Mesendoderm (in vitro differentiated cells): ENCODE measurements around the gene SP7.
"Not testable (repeated sequence)": the region's sequence is repeated elsewhere in the genome, so short reads cannot be mapped to it uniquely, and the experiment has no call there.

Experiments
- DNase-seq: peaks from one replicate; pipeline ENCODE4 v3.0.0; 2013
- H2AK5ac ChIP-seq: 2 replicates; pipeline ENCODE4 v1.6.1; 2013; ENCODE audit warnings: low read length, inconsistent platforms
- H2BK120ac ChIP-seq: 2 replicates; pipeline ENCODE4 v1.6.1; 2013; ENCODE audit warnings: low read depth, mild to moderate bottlenecking, low read length, moderate library complexity, mixed read lengths
- H2BK15ac ChIP-seq: replicated peaks from 2 replicates; pipeline ENCODE4 v1.6.1; 2013; ENCODE audit warnings: low read depth, mild to moderate bottlenecking, moderate library complexity
- H2BK5ac ChIP-seq: 2 replicates; pipeline ENCODE4 v1.6.1; 2013; ENCODE audit warnings: low read length, inconsistent platforms
- H3K18ac ChIP-seq: 2 replicates; pipeline ENCODE4 v1.6.1; 2013; ENCODE audit warnings: mild to moderate bottlenecking, low read length, mixed read lengths
- H3K23ac ChIP-seq: one replicate; pipeline ENCODE4 v1.6.1; 2013; ENCODE audit warnings: low read length
- H3K27ac ChIP-seq: 2 replicates; pipeline ENCODE4 v1.5.1; 2013; ENCODE audit warnings: low read depth, mild to moderate bottlenecking, inconsistent platforms, low read length, moderate library complexity
- H3K27me3 ChIP-seq: 2 replicates; pipeline ENCODE4 v1.6.1; 2013; ENCODE audit warnings: low read length, control low read depth, mild to moderate bottlenecking, inconsistent platforms; ENCODE audit not compliant: insufficient read depth, poor library complexity
- H3K36me3 ChIP-seq: 2 replicates; pipeline ENCODE4 v1.6.1; 2013; ENCODE audit warnings: low read length, inconsistent platforms; ENCODE audit not compliant: control insufficient read depth, insufficient read depth
- H3K4ac ChIP-seq: one replicate; pipeline ENCODE4 v1.6.1; 2013; ENCODE audit warnings: low read depth, mild to moderate bottlenecking, low read length, moderate library complexity
- H3K4me1 ChIP-seq: 2 replicates; pipeline ENCODE4 v1.6.1; 2013; ENCODE audit warnings: low read depth, low read length, inconsistent platforms; ENCODE audit not compliant: control insufficient read depth
- H3K4me2 ChIP-seq: 2 replicates; pipeline ENCODE4 v1.6.1; 2013; ENCODE audit warnings: low read length
- H3K4me3 ChIP-seq: 2 replicates; pipeline ENCODE4 v1.5.1; 2013; ENCODE audit warnings: mild to moderate bottlenecking, low read length
- H3K56ac ChIP-seq: one replicate; pipeline ENCODE4 v1.6.1; 2013; ENCODE audit warnings: low read length
- H3K79me1 ChIP-seq: 2 replicates; pipeline ENCODE4 v1.6.1; 2013; ENCODE audit warnings: low read length, inconsistent platforms
- H3K79me2 ChIP-seq: 2 replicates; pipeline ENCODE4 v1.6.1; 2013; ENCODE audit warnings: mild to moderate bottlenecking, low read length; ENCODE audit not compliant: control insufficient read depth, insufficient read depth
- H3K9ac ChIP-seq: 2 replicates; pipeline ENCODE4 v1.6.1; 2013; ENCODE audit warnings: low read length, inconsistent platforms
- H4K5ac ChIP-seq: one replicate; pipeline ENCODE4 v1.6.1; 2013; ENCODE audit warnings: low read length
- H4K8ac ChIP-seq: one replicate; pipeline ENCODE4 v1.6.1; 2013; ENCODE audit warnings: low read depth, mild to moderate bottlenecking, control low read depth, low read length, moderate library complexity
- WGBS: extraction: QIAGEN DNeasy Blood & Tissue Kit; methylation state at CpG from one replicate; pipeline ENCODE4 v1.1.7; 2013; ENCODE audit warnings: low lambda C conversion rate, missing lambda C conversion rate; ENCODE audit not compliant: insufficient coverage; ENCODE audit errors: extremely low coverage; 5-methylcytosine and 5-hydroxymethylcytosine counted together

SP7 gene

GRCh38 chr12:53338017-53338416 lies 1.9 kb upstream of the SP7 start:
- H4K8ac ChIP-seq = no peak overlapping the region
- no peak overlapping the region for H3K27ac ChIP-seq
- no peak overlapping the region for H2BK15ac ChIP-seq
- H3K56ac ChIP-seq = no peak overlapping the region
- no peaks in the 10 kb centered on the region for H3K79me2 ChIP-seq
- no peak overlapping the region for H2AK5ac ChIP-seq
- H3K79me1 ChIP-seq = no peaks in the 10 kb centered on the region
- H3K4ac ChIP-seq = no peak overlapping the region
- no peak overlapping the region for H3K9ac ChIP-seq
- no peak overlapping the region for H3K23ac ChIP-seq
- no peak overlapping the region for H3K4me3 ChIP-seq
- no CpG with 5 or more reads among the region's 11 CpGs for WGBS
- no peak overlapping the region for H3K4me2 ChIP-seq
- H2BK120ac ChIP-seq = no peak overlapping the region
- no peaks in the 10 kb centered on the region for H3K27me3 ChIP-seq
- H2BK5ac ChIP-seq = no peak overlapping the region
- no peak overlapping the region for H4K5ac ChIP-seq
- no peak overlapping the region for H3K18ac ChIP-seq
- no peak for DNase-seq
- H3K36me3 ChIP-seq = no peaks in the 10 kb centered on the region
- H3K4me1 ChIP-seq = peaks cover 13% of the 10 kb centered on the region

- no peak for DNase-seq
- no peak overlapping the region for H3K23ac ChIP-seq
- no peak overlapping the region for H4K8ac ChIP-seq
- H3K4ac ChIP-seq = no peak overlapping the region
- no peaks in the 10 kb centered on the region for H3K79me2 ChIP-seq
- no peak overlapping the region for H4K5ac ChIP-seq
- H3K4me2 ChIP-seq = no peak overlapping the region
- no peak overlapping the region for H2BK15ac ChIP-seq
- no peak overlapping the region for H3K4me3 ChIP-seq
- peak overlapping the region; percentile 47 for H3K56ac ChIP-seq
- no CpG with 5 or more reads among the region's 8 CpGs for WGBS
- H3K36me3 ChIP-seq = no peaks in the 10 kb centered on the region
- H2BK120ac ChIP-seq = no peak overlapping the region
- no peaks in the 10 kb centered on the region for H3K79me1 ChIP-seq
- no peak overlapping the region for H2BK5ac ChIP-seq
- H3K27me3 ChIP-seq = no peaks in the 10 kb centered on the region
- peaks cover 13% of the 10 kb centered on the region for H3K4me1 ChIP-seq
- H3K9ac ChIP-seq = no peak overlapping the region
- H2AK5ac ChIP-seq = no peak overlapping the region
- H3K27ac ChIP-seq = no peak overlapping the region
- H3K18ac ChIP-seq = no peak overlapping the region
These were observed 1.3 kb downstream of the SP7 start for GRCh38 chr12:53334822-53335221.

GRCh38 chr12:53333845-53334244 lies 2.3 kb downstream of the SP7 start:
- no peak overlapping the region for H4K8ac ChIP-seq
- no peak overlapping the region for H3K9ac ChIP-seq
- no peak overlapping the region for H2BK5ac ChIP-seq
- H3K27ac ChIP-seq = no peak overlapping the region
- H2BK15ac ChIP-seq = no peak overlapping the region
- H2AK5ac ChIP-seq = no peak overlapping the region
- no peaks in the 10 kb centered on the region for H3K79me1 ChIP-seq
- H3K4me2 ChIP-seq = no peak overlapping the region
- no peaks in the 10 kb centered on the region for H3K36me3 ChIP-seq
- no peak for DNase-seq
- H3K18ac ChIP-seq = no peak overlapping the region
- no peaks in the 10 kb centered on the region for H3K27me3 ChIP-seq
- no CpG with 5 or more reads among the region's 7 CpGs for whole genome bisulfite sequencing
- H4K5ac ChIP-seq = no peak overlapping the region
- H3K56ac ChIP-seq = no peak overlapping the region
- H3K79me2 ChIP-seq = no peaks in the 10 kb centered on the region
- no peak overlapping the region for H2BK120ac ChIP-seq
- no peak overlapping the region for H3K4ac ChIP-seq
- no peak overlapping the region for H3K4me3 ChIP-seq
- peaks cover 12% of the 10 kb centered on the region for H3K4me1 ChIP-seq
- no peak overlapping the region for H3K23ac ChIP-seq

- Histone ChIP-seq H3K79me2 (no peaks in the 10 kb centered on the region), H3K56ac (no peak overlapping the region), H2AK5ac (no peak overlapping the region), H3K18ac (no peak overlapping the region), H3K4ac (no peak overlapping the region), H2BK5ac (no peak overlapping the region), H4K5ac (no peak overlapping the region), H3K4me2 (no peak overlapping the region), H3K23ac (no peak overlapping the region), H3K27ac (no peak overlapping the region), H3K9ac (no peak overlapping the region), H3K79me1 (no peaks in the 10 kb centered on the region), H3K4me3 (no peak overlapping the region), H3K4me1 (peaks cover 9% of the 10 kb centered on the region), H2BK120ac (no peak overlapping the region), H4K8ac (no peak overlapping the region), H3K36me3 (no peaks in the 10 kb centered on the region), H2BK15ac (no peak overlapping the region), H3K27me3 (no peaks in the 10 kb centered on the region)
- WGBS = no CpG with 5 or more reads among the region's 4 CpGs
- DNase-seq = no peak
These were observed 2.9 kb downstream of the SP7 start for GRCh38 chr12:53333289-53333688.

GRCh38 chr12:53332744-53333143 lies 3.4 kb downstream of the SP7 start:
- H3K36me3 ChIP-seq = no peaks in the 10 kb centered on the region
- H2BK5ac ChIP-seq = no peak overlapping the region
- H3K79me1 ChIP-seq = no peaks in the 10 kb centered on the region
- no peak overlapping the region for H3K23ac ChIP-seq
- H3K18ac ChIP-seq = no peak overlapping the region
- H3K56ac ChIP-seq = no peak overlapping the region
- no peak overlapping the region for H3K4ac ChIP-seq
- H2BK15ac ChIP-seq = no peak overlapping the region
- no peak overlapping the region for H3K4me3 ChIP-seq
- DNase-seq = no peak
- no peak overlapping the region for H3K4me2 ChIP-seq
- no peak overlapping the region for H3K9ac ChIP-seq
- WGBS = no CpG with 5 or more reads among the region's 15 CpGs
- H4K5ac ChIP-seq = no peak overlapping the region
- no peaks in the 10 kb centered on the region for H3K79me2 ChIP-seq
- H3K27me3 ChIP-seq = no peaks in the 10 kb centered on the region
- no peak overlapping the region for H2BK120ac ChIP-seq
- H3K4me1 ChIP-seq = peaks cover 8% of the 10 kb centered on the region
- no peak overlapping the region for H3K27ac ChIP-seq
- H2AK5ac ChIP-seq = no peak overlapping the region
- H4K8ac ChIP-seq = no peak overlapping the region

GRCh38 chr12:53332339-53332738 lies 3.8 kb downstream of the SP7 start:
- H3K4me1 ChIP-seq, H2BK15ac ChIP-seq, H2BK5ac ChIP-seq, H3K4ac ChIP-seq, H3K4me2 ChIP-seq, H3K4me3 ChIP-seq, H4K5ac ChIP-seq, H3K9ac ChIP-seq, H4K8ac ChIP-seq, H2BK120ac ChIP-seq, H2AK5ac ChIP-seq, H3K56ac ChIP-seq, H3K18ac ChIP-seq, H3K27ac ChIP-seq, DNase-seq, H3K27me3 ChIP-seq, H3K79me2 ChIP-seq, H3K36me3 ChIP-seq, H3K23ac ChIP-seq, H3K79me1 ChIP-seq: not testable (repeated sequence)
